H1 (cell line): ENCODE measurements around the gene DCPS. TPM values are rescaled to one million over a fixed set of nuclear protein-coding genes. Genes with fewer than 3 reads are reported as not detected.

Experiments used
- CTCF ChIA-PET: fragments of 300-600 bp; sonication (Branson Sonifier 250); formaldehyde crosslinking; loops from one replicate; lab custom pipeline; 2021; ENCODE audit not compliant: partially characterized antibody; lab: Charles Lee
- POLR2A ChIA-PET: fragments of 300-600 bp; sonication (Branson Sonifier 250); formaldehyde crosslinking; loops from one replicate; lab custom pipeline; 2021; ENCODE audit warnings: inconsistent platforms; ENCODE audit not compliant: partially characterized antibody; lab: Charles Lee
- DNase-seq, 2 experiments: peaks; one replicate each; pipeline versions ENCODE4 v3.0.0 to v3.0.0-alpha.2; 2010 to 2022; ENCODE audit warnings: low spot score in 2 of 2, low read depth in 1 of 2, mixed read lengths in 1 of 2
- FAIRE-seq: peaks from 2 replicates; lab custom pipeline; 2011; peaks lifted over from hg19 to GRCh38; lab: Jason Lieb, UNC
- H2AFZ ChIP-seq: 2 replicates; pipeline ENCODE4 v1.8.1; 2012; ENCODE audit warnings: low read length, inconsistent platforms
- H2AK5ac ChIP-seq: 2 replicates; pipeline ENCODE4 v1.6.1; 2013; ENCODE audit warnings: low read depth, low read length
- H2BK120ac ChIP-seq: replicated peaks from 2 replicates; pipeline ENCODE3; 2013; ENCODE audit warnings: low read depth, low read length, inconsistent platforms
- H2BK12ac ChIP-seq: 2 replicates; pipeline ENCODE4 v1.6.1; 2013; ENCODE audit warnings: low read depth, low read length
- H2BK15ac ChIP-seq: 2 replicates; pipeline ENCODE4 v1.6.1; 2013; ENCODE audit warnings: low read length
- H2BK20ac ChIP-seq: 2 replicates; pipeline ENCODE4 v1.6.1; 2013; ENCODE audit warnings: low read length
- H2BK5ac ChIP-seq: 2 replicates; pipeline ENCODE4 v1.6.1; 2013; ENCODE audit warnings: low read depth, low read length
- H3K14ac ChIP-seq: 2 replicates; pipeline ENCODE4 v1.6.1; 2013; ENCODE audit warnings: inconsistent platforms; ENCODE audit not compliant: insufficient read length
- H3K18ac ChIP-seq: 2 replicates; pipeline ENCODE4 v1.6.1; 2013; ENCODE audit warnings: low read length; ENCODE audit errors: extremely low read depth
- H3K23ac ChIP-seq: 2 replicates; pipeline ENCODE4 v1.6.1; 2013; ENCODE audit warnings: inconsistent platforms; ENCODE audit not compliant: insufficient read length
- H3K23me2 ChIP-seq: 2 replicates; pipeline ENCODE4 v1.6.1; 2013; ENCODE audit warnings: low read depth, low read length
- H3K27ac ChIP-seq: 2 replicates; pipeline ENCODE4 v1.6.1; 2011; ENCODE audit warnings: low read depth, low read length, inconsistent platforms
- H3K27me3 ChIP-seq, 4 experiments: replicated peaks in 1 of 4; 1 replicate in 1 of 4; 2 replicates in 3 of 4; pipeline versions ENCODE4 v1.6.1 to v1.8.1; 2011 to 2013; ENCODE audit warnings: low read length in 3 of 4, mild to moderate bottlenecking in 3 of 4, inconsistent platforms in 2 of 4, mixed read lengths in 2 of 4, moderate library complexity in 1 of 4; ENCODE audit not compliant: control insufficient read depth in 3 of 4, insufficient read depth in 3 of 4; ENCODE audit errors: extremely low read depth in 1 of 4
- H3K36me3 ChIP-seq, 4 experiments: 2 replicates each; pipeline versions ENCODE4 v1.6.1 to v1.8.1; 2011 to 2013; ENCODE audit warnings: mild to moderate bottlenecking in 4 of 4, low read length in 3 of 4, moderate library complexity in 2 of 4, control low read depth in 1 of 4, inconsistent platforms in 1 of 4; ENCODE audit not compliant: insufficient read depth in 4 of 4, control insufficient read depth in 2 of 4
- H3K4ac ChIP-seq: replicated peaks from 2 replicates; pipeline ENCODE3; 2013; ENCODE audit warnings: low read length, low read depth, mixed read lengths, inconsistent platforms; ENCODE audit not compliant: insufficient read length
- H3K4me1 ChIP-seq, 4 experiments: replicated peaks in 1 of 4; 1 replicate in 1 of 4; 2 replicates in 3 of 4; pipeline versions ENCODE4 v1.6.1 to v1.8.1; 2011 to 2013; ENCODE audit warnings: low read length in 3 of 4, inconsistent platforms in 2 of 4, mixed read lengths in 1 of 4; ENCODE audit not compliant: insufficient read depth in 4 of 4, control insufficient read depth in 3 of 4
- H3K4me2 ChIP-seq, 2 experiments: 2 replicates each; pipeline versions ENCODE4 v1.6.1 to v1.8.1; 2011 to 2013; ENCODE audit warnings: low read depth in 2 of 2, low read length in 2 of 2, control low read depth in 1 of 2, inconsistent platforms in 1 of 2, mild to moderate bottlenecking in 1 of 2; ENCODE audit not compliant: insufficient read depth in 1 of 2
- H3K4me3 ChIP-seq, 4 experiments: fragments of 200-600, 300-600 bp in 1 of 4; sonication (generic), shearing (Covaris generic), sonication (Bioruptor Twin) in 1 of 4; 2 replicates each; pipeline versions ENCODE4 v1.5.1 to v1.8.1; 2011 to 2016; ENCODE audit warnings: low read length in 4 of 4, low read depth in 3 of 4, control low read depth in 2 of 4, inconsistent platforms in 2 of 4, mild to moderate bottlenecking in 2 of 4, mixed read lengths in 1 of 4, moderate library complexity in 1 of 4; ENCODE audit not compliant: insufficient read depth in 2 of 4; ENCODE audit errors: extremely low read depth in 1 of 4
- H3K56ac ChIP-seq: replicated peaks from 2 replicates; pipeline ENCODE3; 2013; ENCODE audit warnings: low read depth, mild to moderate bottlenecking, mixed read lengths, low read length, inconsistent platforms; ENCODE audit not compliant: insufficient read length
- H3K79me1 ChIP-seq: 2 replicates; pipeline ENCODE4 v1.6.1; 2013; ENCODE audit warnings: low read depth, low read length, control low read depth
- H3K79me2 ChIP-seq, 2 experiments: 2 replicates each; pipeline versions ENCODE4 v1.6.1 to v1.8.1; 2012 to 2013; ENCODE audit warnings: low read length in 2 of 2, mild to moderate bottlenecking in 2 of 2, inconsistent platforms in 1 of 2; ENCODE audit not compliant: insufficient read depth in 2 of 2, control insufficient read depth in 1 of 2
- H3K9ac ChIP-seq, 4 experiments: replicated peaks in 1 of 4; 1 replicate in 1 of 4; 2 replicates in 3 of 4; pipeline versions ENCODE4 v1.6.1 to v1.8.1; 2011 to 2013; ENCODE audit warnings: low read depth in 3 of 4, low read length in 3 of 4, control low read depth in 2 of 4, mild to moderate bottlenecking in 2 of 4, moderate library complexity in 2 of 4, inconsistent platforms in 1 of 4; ENCODE audit errors: extremely low read depth in 1 of 4
- H3K9me3 ChIP-seq, 2 experiments: 2 replicates each; pipeline versions ENCODE4 v1.6.1 to v1.8.1; 2012 to 2013; ENCODE audit warnings: mild to moderate bottlenecking in 2 of 2, moderate library complexity in 2 of 2, control low read depth in 1 of 2, inconsistent platforms in 1 of 2, low read depth in 1 of 2, low read length in 1 of 2, mixed read lengths in 1 of 2; ENCODE audit not compliant: insufficient read depth in 2 of 2
- H4K20me1 ChIP-seq, 2 experiments: replicated peaks in 1 of 2; 2 replicates each; pipeline versions ENCODE3 to v1.8.1; 2011 to 2013; ENCODE audit warnings: inconsistent platforms in 2 of 2, low read length in 2 of 2, mild to moderate bottlenecking in 1 of 2; ENCODE audit not compliant: insufficient read depth in 2 of 2, control insufficient read depth in 1 of 2
- H4K5ac ChIP-seq: 2 replicates; pipeline ENCODE4 v1.6.1; 2013; ENCODE audit warnings: low read length, low read depth, mixed read lengths, inconsistent platforms; ENCODE audit not compliant: insufficient read length
- H4K8ac ChIP-seq: 2 replicates; pipeline ENCODE4 v1.8.0; 2013; ENCODE audit warnings: mild to moderate bottlenecking, moderate library complexity, low read length, inconsistent platforms; ENCODE audit not compliant: insufficient read depth; ENCODE audit errors: extremely low read depth
- H4K91ac ChIP-seq: replicated peaks from 2 replicates; pipeline ENCODE3; 2013; ENCODE audit warnings: low read length, mixed read lengths, inconsistent platforms; ENCODE audit not compliant: insufficient read length
- CBX8 ChIP-seq: fragments of 300-800, 300-1000 bp; sonication (generic); IDR thresholded peaks from 2 replicates; pipeline ENCODE4 v1.7.1; 2016; ENCODE audit warnings: low read depth, low read length, borderline replicate concordance
- JUN ChIP-seq: IDR thresholded peaks from 2 replicates; pipeline ENCODE4 v1.6.1; 2011; ENCODE audit warnings: low read depth, mild to moderate bottlenecking, improper control_type of control experiment, low read length
- KDM1A ChIP-seq: fragments of 200-600, 300-600 bp; sonication (generic); IDR thresholded peaks from 2 replicates; pipeline ENCODE4 v1.7.1; 2016; ENCODE audit warnings: mild to moderate bottlenecking, low read length, borderline replicate concordance
- NRF1 ChIP-seq: IDR thresholded peaks from 2 replicates; pipeline ENCODE4 v1.6.1; 2011; ENCODE audit warnings: mild to moderate bottlenecking, low read depth, low read length, improper control_type of control experiment
- PHF8 ChIP-seq: fragments of 200-600 bp; sonication (generic); conservative IDR thresholded peaks from 2 replicates; pipeline ENCODE4 v1.7.1; 2012; ENCODE audit warnings: low read depth, mild to moderate bottlenecking, inconsistent platforms, low read length, moderate library complexity
- SIX5 ChIP-seq: IDR thresholded peaks from 2 replicates; pipeline ENCODE4 v1.6.1; 2011; ENCODE audit warnings: mild to moderate bottlenecking, low read depth, low read length
- SP1 ChIP-seq: IDR thresholded peaks from 2 replicates; pipeline ENCODE4 v1.6.1; 2011; ENCODE audit warnings: low read depth, low read length
- SP2 ChIP-seq: IDR thresholded peaks from 2 replicates; pipeline ENCODE4 v1.6.1; 2012; ENCODE audit warnings: mild to moderate bottlenecking, low read length, inconsistent platforms
- WGBS, 2 experiments: shearing (Covaris generic) in 1 of 2; methylation state at CpG; one replicate each; pipeline versions ENCODE4 v1.1.6 to v1.1.7; 2013 to 2015; ENCODE audit warnings: low lambda C conversion rate in 2 of 2, mixed read lengths in 2 of 2, inconsistent platforms in 1 of 2, low coverage in 1 of 2, missing lambda C conversion rate in 1 of 2; ENCODE audit not compliant: insufficient replicate concordance in 2 of 2, insufficient coverage in 1 of 2, insufficient read length in 1 of 2; ENCODE audit errors: extremely low coverage in 1 of 2, missing lambda C conversion rate in 1 of 2; 5-methylcytosine and 5-hydroxymethylcytosine counted together
- polyA plus RNA-seq, 7 experiments: library from polyadenylated mRNA; depleted of rRNA in 3 of 7; stranded (reverse) in 5 of 7; unstranded in 2 of 7; fragments of >200 nt in 5 of 7; fragments of 200-250 nt in 2 of 7; gene quantifications; 1 replicate in 5 of 7; 2 replicates in 1 of 7; 4 replicates in 1 of 7; pipeline versions ENCODE4 v1.2.1 to v1.2.3, GENCODE V29; 2011 to 2013; ENCODE audit warnings: missing spikeins in 2 of 7, mixed read lengths in 2 of 7
- total RNA-seq: library from RNA; stranded (reverse); fragmentation: NEBNext Ultra II Directional; extraction: Animal tissue kit (Norgen Biotek cat#: 25700); gene quantifications from 2 replicates; pipeline ENCODE4 v1.2.1, GENCODE V29; 2021
- TF ChIP-seq, protein P1 (sequence below), 3 experiments: IDR thresholded peaks; 1 replicate in 2 of 3; 2 replicates in 1 of 3; pipeline versions ENCODE4 v1.5.1 to v1.6.1; 2011; ENCODE audit warnings: low read length in 3 of 3, mild to moderate bottlenecking in 3 of 3, inconsistent platforms in 2 of 3, low read depth in 1 of 3, moderate library complexity in 1 of 3; ENCODE audit not compliant: insufficient read depth in 1 of 3; ENCODE audit errors: control extremely low read depth in 1 of 3
- TF ChIP-seq, protein P2 (sequence below): IDR thresholded peaks from 2 replicates; pipeline ENCODE4 v1.6.1; 2011; ENCODE audit warnings: low read depth, mild to moderate bottlenecking, low read length; ENCODE audit not compliant: insufficient read depth

DCPS gene
- total and polyA plus RNA-seq, 2 of the 8 experiments (the other 6 are each of a cell fraction or from before 2014, with no cell fraction given) = 24.6 to 55.2 TPM

DNA sequence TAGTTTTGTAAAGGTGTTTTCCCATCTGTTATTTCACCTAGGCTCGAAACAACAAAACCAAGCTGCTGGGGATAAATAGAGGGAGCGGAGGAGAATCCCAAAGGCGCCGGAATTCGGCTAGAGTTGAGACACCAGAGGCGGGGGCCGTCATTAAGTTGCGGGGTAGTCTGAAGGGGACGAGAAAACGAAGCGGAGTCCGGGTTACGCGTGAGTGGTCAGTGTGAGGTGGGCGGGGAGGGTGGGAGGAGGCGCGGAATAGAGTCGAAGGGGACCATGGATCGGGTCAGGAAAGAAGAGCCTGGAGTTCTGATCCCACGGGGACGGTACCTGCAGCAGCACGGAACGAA, 35.5 kb upstream of the DCPS start:
- Histone ChIP-seq H3K4me1 (peaks cover 0 to 7% (median 2%) of the 10 kb centered on the region in 4 experiments; a peak in 1 of 7 replicates), H3K23ac (no peak overlapping the region), H3K4me2 (peak overlapping the region; percentile 85 to 90), H2BK120ac (no peak overlapping the region), H3K56ac (peak overlapping the region; percentile 96), H4K91ac (peak overlapping the region; percentile 98), H3K27ac (peak overlapping the region; percentile 98), H3K9ac (peak overlapping the region; percentile 95 to 99 (median 97)), H2AK5ac (no peak overlapping the region), H3K23me2 (peaks cover 3% of the 10 kb centered on the region; the same call in 1 of the 2 replicates), H3K79me1 (peaks cover 7% of the 10 kb centered on the region), H3K4me3 (peak overlapping the region; percentile 64 to 99 (median 93)), H3K4ac (peak overlapping the region; percentile 83), H3K79me2 (peaks cover 0 to 35% of the 10 kb centered on the region in 2 experiments; a peak in 2 of 4 replicates), H2BK15ac (0 out of 2 replicates have a peak overlapping the region, but pooled peaks have one; percentile 89), H3K9me3 (no peaks in the 10 kb centered on the region), H3K36me3 (peaks cover 34 to 53% (median 43%) of the 10 kb centered on the region in 4 experiments), H2BK12ac (no peak overlapping the region), H3K18ac (peak overlapping the region; percentile 93), H2AFZ (peak overlapping the region; percentile 87), H4K8ac (peak overlapping the region; percentile 98; the same call in 1 of the 2 replicates), H2BK20ac (no peak overlapping the region), H3K14ac (no peak overlapping the region), H3K27me3 (no peaks in the 10 kb centered on the region), H2BK5ac (peak overlapping the region; percentile 99), H4K5ac (peak overlapping the region; percentile 95), H4K20me1 (peaks cover 2 to 12% of the 10 kb centered on the region in 2 experiments)
- ChIA-PET POLR2A (interaction anchor here (0.6 to 6.6 kb wide), 23 partner anchors 8 to 365 kb away, joined by 3 to 75 read pairs (median 5); partner anchors contain the start of genes DCPS, FAM118B, PUS3 and RPUSD4), CTCF (no interaction called here)
- WGBS, 2 experiments = 6% methylated on average over 19 of the region's 23 CpGs; no CpG with 5 or more reads in 1 of the 2 experiments
- FAIRE-seq = no peak
- DNase-seq = no peak
- TF ChIP-seq NRF1 = no peak
- no peak; the same call in 1 of the 2 replicates for TF ChIP-seq PHF8
- no peak for TF ChIP-seq JUN
- TF ChIP-seq, protein P1, sequence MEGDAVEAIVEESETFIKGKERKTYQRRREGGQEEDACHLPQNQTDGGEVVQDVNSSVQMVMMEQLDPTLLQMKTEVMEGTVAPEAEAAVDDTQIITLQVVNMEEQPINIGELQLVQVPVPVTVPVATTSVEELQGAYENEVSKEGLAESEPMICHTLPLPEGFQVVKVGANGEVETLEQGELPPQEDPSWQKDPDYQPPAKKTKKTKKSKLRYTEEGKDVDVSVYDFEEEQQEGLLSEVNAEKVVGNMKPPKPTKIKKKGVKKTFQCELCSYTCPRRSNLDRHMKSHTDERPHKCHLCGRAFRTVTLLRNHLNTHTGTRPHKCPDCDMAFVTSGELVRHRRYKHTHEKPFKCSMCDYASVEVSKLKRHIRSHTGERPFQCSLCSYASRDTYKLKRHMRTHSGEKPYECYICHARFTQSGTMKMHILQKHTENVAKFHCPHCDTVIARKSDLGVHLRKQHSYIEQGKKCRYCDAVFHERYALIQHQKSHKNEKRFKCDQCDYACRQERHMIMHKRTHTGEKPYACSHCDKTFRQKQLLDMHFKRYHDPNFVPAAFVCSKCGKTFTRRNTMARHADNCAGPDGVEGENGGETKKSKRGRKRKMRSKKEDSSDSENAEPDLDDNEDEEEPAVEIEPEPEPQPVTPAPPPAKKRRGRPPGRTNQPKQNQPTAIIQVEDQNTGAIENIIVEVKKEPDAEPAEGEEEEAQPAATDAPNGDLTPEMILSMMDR (IDR thresholded peaks at IDR 0.05; ENCODE audit: control extremely low read depth in 1 of 3, insufficient read depth in 1 of 3, low read depth in 1 of 3, low read length in 3 of 3) = no peak
- TF ChIP-seq KDM1A = no peak
- TF ChIP-seq SP2 = no peak
- TF ChIP-seq SP1 = no peak
- no peak for TF ChIP-seq CBX8
- TF ChIP-seq SIX5 = no peak
- TF ChIP-seq, protein P2, sequence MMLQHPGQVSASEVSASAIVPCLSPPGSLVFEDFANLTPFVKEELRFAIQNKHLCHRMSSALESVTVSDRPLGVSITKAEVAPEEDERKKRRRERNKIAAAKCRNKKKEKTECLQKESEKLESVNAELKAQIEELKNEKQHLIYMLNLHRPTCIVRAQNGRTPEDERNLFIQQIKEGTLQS = no peak
